K562 (cell line): ENCODE measurements around the gene ISG20. TPM values are rescaled to one million over a fixed set of nuclear protein-coding genes. Genes with fewer than 3 reads are reported as not detected.

Source experiments
- AFF1 ChIP-seq, 2 experiments: fragments of 450-650 bp; IDR thresholded peaks; 2 replicates each; pipeline ENCODE4 v1.6.1; 2018; ENCODE audit warnings: mild to moderate bottlenecking in 2 of 2, low read depth in 1 of 2; ENCODE audit not compliant: partially characterized antibody in 2 of 2
- BHLHE40 ChIP-seq: IDR thresholded peaks from 2 replicates; pipeline ENCODE4 v1.6.1; 2011; ENCODE audit warnings: low read length, improper control_type of control experiment
- DEAF1 ChIP-seq: fragments of 450-650 bp; formaldehyde crosslinking; IDR thresholded peaks from 2 replicates; pipeline ENCODE4 v1.4.0; 2020; ENCODE audit warnings: mild to moderate bottlenecking, moderate library complexity
- DPF2 ChIP-seq: fragments of 450-650 bp; IDR thresholded peaks from 2 replicates; pipeline ENCODE4 v1.6.1; 2016
- NFYB ChIP-seq: IDR thresholded peaks from 2 replicates; pipeline ENCODE4 v1.6.1; 2011; ENCODE audit warnings: mild to moderate bottlenecking, moderate library complexity; ENCODE audit not compliant: insufficient read length; ENCODE audit errors: extremely low read depth
- POLR2AphosphoS2 ChIP-seq: IDR thresholded peaks from 2 replicates; pipeline ENCODE4 v1.6.1; 2012; ENCODE audit warnings: low read length, improper control_type of control experiment
- TAF15 ChIP-seq: fragments of 200-400 bp; formaldehyde crosslinking; IDR thresholded peaks from 2 replicates; pipeline ENCODE4 v1.6.1; 2017; ENCODE audit warnings: mild to moderate bottlenecking, low read depth, low read length, moderate library complexity
- ZBTB33 ChIP-seq: sonication (generic); formaldehyde crosslinking; IDR thresholded peaks from 2 replicates; pipeline ENCODE4 v1.8.1; 2023; ENCODE audit warnings: mild to moderate bottlenecking, missing genetic modification reagents
- ZNF143 ChIP-seq: sonication (generic); formaldehyde crosslinking; IDR thresholded peaks from 2 replicates; pipeline ENCODE4 v1.9.0; 2022; ENCODE audit warnings: mild to moderate bottlenecking, missing genetic modification reagents
- ZNF318 ChIP-seq, 2 experiments: fragments of 450-650 bp; IDR thresholded peaks; 2 replicates each; pipeline ENCODE4 v1.6.1; 2016; ENCODE audit warnings: mild to moderate bottlenecking in 2 of 2, borderline replicate concordance in 1 of 2, low read depth in 1 of 2, moderate library complexity in 1 of 2
- polyA plus RNA-seq, 8 experiments: library from polyadenylated mRNA; depleted of rRNA in 4 of 8; stranded (reverse) in 5 of 8; unstranded in 3 of 8; fragments of >200 nt; fragmentation: Nextera tagmentation in 2 of 8; fragmentation: Illumina TruSeq in 1 of 8; extraction: Ambion mirVana in 2 of 8; extraction: Trizol in 1 of 8; gene quantifications; 2 replicates each; pipeline versions ENCODE4 v1.2.1 to v1.2.3, GENCODE V29; 2011 to 2014; ENCODE audit warnings: inconsistent platforms in 1 of 8, missing spikeins in 1 of 8
- total RNA-seq, 7 experiments: library from RNA; depleted of rRNA in 6 of 7; stranded (reverse); fragments of >200 nt in 6 of 7; fragmentation: Illumina TruSeq in 2 of 7; extraction: Trizol in 2 of 7; gene quantifications; 2 replicates each; pipeline versions ENCODE4 v1.2.1 to v1.2.3, GENCODE V29; 2011 to 2021; ENCODE audit warnings: low replicate concordance in 1 of 7

Gene ISG20
- total and polyA plus RNA-seq, 9 of the 15 experiments (the other 6 are each of a cell fraction or from before 2014, with no cell fraction given), result 0.06 to 2.1 (median 1.00) TPM

- peak in 1 of 2 experiments; percentile 97; a peak in 2 of 4 replicates for TF ChIP-seq ZNF318 (IDR thresholded peaks at IDR 0.05; ENCODE audit: borderline replicate concordance in 1 of 2, low read depth in 1 of 2)
- peak; percentile 94 for TF ChIP-seq DPF2
- no peak for TF ChIP-seq TAF15
- no peak for TF ChIP-seq DEAF1
- TF ChIP-seq AFF1 (IDR thresholded peaks at IDR 0.05; ENCODE audit: low read depth in 1 of 2, partially characterized antibody in 2 of 2), result peak in 1 of 2 experiments; percentile 87
- no peak for TF ChIP-seq NFYB
- peak; percentile 98 for TF ChIP-seq BHLHE40
- TF ChIP-seq ZBTB33 (CRISPR knock-in tag), result peak; percentile 82
- TF ChIP-seq POLR2AphosphoS2, result no peak
- TF ChIP-seq ZNF143 (CRISPR knock-in tag), result 0 out of 2 replicates have a peak, but pooled peaks have one; percentile 53
These were observed at the start of gene ISG20 (continued) for GRCh38 chr15:88638626-88639372.
